Astrocyte (in vitro differentiated cells and primary cell): ENCODE results near the gene B4GALT1. TPM values are rescaled to one million over a fixed set of nuclear protein-coding genes. Genes with fewer than 3 reads are reported as not detected.

ENCODE experiments used
- DNase-seq: peaks from one replicate; pipeline ENCODE4 v3.0.0-alpha.2; 2010; ENCODE audit warnings: low read depth
- FAIRE-seq: peaks from 2 replicates; lab custom pipeline; 2011; peaks lifted over from hg19 to GRCh38; lab: Jason Lieb, UNC
- H2AFZ ChIP-seq: 2 replicates; pipeline ENCODE4 v1.6.0; 2012; ENCODE audit warnings: low read depth, low read length, inconsistent platforms
- H3K27ac ChIP-seq: 2 replicates; pipeline ENCODE4 v1.5.1; 2011; ENCODE audit warnings: low read depth, low read length, inconsistent platforms
- H3K27me3 ChIP-seq: 2 replicates; pipeline ENCODE4 v1.6.0; 2011; ENCODE audit warnings: low read length, inconsistent platforms; ENCODE audit not compliant: insufficient read depth
- H3K36me3 ChIP-seq: 2 replicates; pipeline ENCODE4 v1.5.1; 2011; ENCODE audit warnings: low read length, inconsistent platforms; ENCODE audit not compliant: insufficient read depth
- H3K4me1 ChIP-seq: 2 replicates; pipeline ENCODE4 v1.5.1; 2011; ENCODE audit warnings: low read length, inconsistent platforms; ENCODE audit not compliant: insufficient read depth
- H3K4me2 ChIP-seq: 2 replicates; pipeline ENCODE4 v1.6.0; 2012; ENCODE audit warnings: low read length, inconsistent platforms
- H3K4me3 ChIP-seq: 2 replicates; pipeline ENCODE4 v1.5.1; 2011; ENCODE audit warnings: low read depth, mild to moderate bottlenecking, low read length, inconsistent platforms; ENCODE audit not compliant: insufficient read depth
- H3K79me2 ChIP-seq: 2 replicates; pipeline ENCODE4 v1.6.0; 2012; ENCODE audit warnings: mild to moderate bottlenecking, low read length, inconsistent platforms; ENCODE audit not compliant: insufficient read depth
- H3K9ac ChIP-seq: 2 replicates; pipeline ENCODE4 v1.6.0; 2012; ENCODE audit warnings: mild to moderate bottlenecking, low read length, inconsistent platforms
- H3K9me3 ChIP-seq: 2 replicates; pipeline ENCODE4 v1.5.1; 2012; ENCODE audit warnings: low read depth, mild to moderate bottlenecking, low read length, inconsistent platforms; ENCODE audit not compliant: insufficient read depth
- H4K20me1 ChIP-seq: 2 replicates; pipeline ENCODE4 v1.6.0; 2012; ENCODE audit warnings: low read length, inconsistent platforms; ENCODE audit not compliant: insufficient read depth
- H3K27ac Mint-ChIP-seq: one replicate; pipeline ENCODE4 v1.8.0; 2021; ENCODE audit warnings: mild to moderate bottlenecking, mixed read lengths; ENCODE audit not compliant: unreplicated experiment
- H3K27me3 Mint-ChIP-seq: one replicate; pipeline ENCODE4 v1.8.0; 2021; ENCODE audit warnings: low read depth, mixed read lengths; ENCODE audit not compliant: unreplicated experiment
- H3K36me3 Mint-ChIP-seq: one replicate; pipeline ENCODE4 v1.8.0; 2021; ENCODE audit warnings: low read depth, mixed read lengths; ENCODE audit not compliant: unreplicated experiment
- H3K4me1 Mint-ChIP-seq: one replicate; pipeline ENCODE4 v1.8.0; 2021; ENCODE audit warnings: low read depth, mixed read lengths; ENCODE audit not compliant: unreplicated experiment
- H3K4me3 Mint-ChIP-seq: one replicate; pipeline ENCODE4 v1.8.0; 2021; ENCODE audit warnings: mild to moderate bottlenecking, moderate library complexity, mixed read lengths; ENCODE audit not compliant: unreplicated experiment
- H3K9me3 Mint-ChIP-seq: one replicate; pipeline ENCODE4 v1.8.0; 2021; ENCODE audit warnings: mild to moderate bottlenecking, mixed read lengths; ENCODE audit not compliant: unreplicated experiment
- CTCF ChIP-seq: IDR thresholded peaks from 2 replicates; pipeline ENCODE4 v1.5.1; 2011; ENCODE audit warnings: low read depth, mild to moderate bottlenecking, inconsistent platforms, low read length, moderate library complexity; ENCODE audit not compliant: insufficient read depth
- EZH2 ChIP-seq: IDR thresholded peaks from 2 replicates; pipeline ENCODE4 v1.6.1; 2012; ENCODE audit warnings: mild to moderate bottlenecking, low read length, inconsistent platforms; ENCODE audit not compliant: insufficient read depth
- total RNA-seq: library from RNA; stranded (reverse); gene quantifications from 2 replicates; pipeline ENCODE4 v1.2.1, GENCODE V29; 2021

Gene B4GALT1
- total RNA-seq, 1 donor from 2014 or later: 93.1 TPM

- Histone ChIP-seq H4K20me1 (no peaks in the 10 kb centered on the region), H3K4me1 (no peaks in the 10 kb centered on the region), H3K27ac (no peak overlapping the region), H3K9ac (no peak overlapping the region), H3K4me3 (no peak overlapping the region), H2AFZ (no peak overlapping the region), H3K27me3 (peaks cover 5% of the 10 kb centered on the region), H3K36me3 (no peaks in the 10 kb centered on the region), H3K79me2 (no peaks in the 10 kb centered on the region), H3K4me2 (no peak overlapping the region), H3K9me3 (no peaks in the 10 kb centered on the region)
- Mint-ChIP-seq H3K36me3 (peaks cover 3% of the 10 kb centered on the region), H3K27ac (no peak overlapping the region), H3K27me3 (peaks cover 14% of the 10 kb centered on the region), H3K4me1 (no peaks in the 10 kb centered on the region), H3K4me3 (no peak overlapping the region), H3K9me3 (no peaks in the 10 kb centered on the region)
- FAIRE-seq (no peak), DNase-seq (no peak)
- TF ChIP-seq EZH2 (no peak), CTCF (no peak)
Observed at GRCh38 chr9:33196736-33197135, 29.6 kb upstream of the B4GALT1 start.

GRCh38 chr9:33193818-33194217, 26.7 kb upstream of the B4GALT1 start:
- Histone ChIP-seq H3K27me3 (peaks cover 4% of the 10 kb centered on the region), H3K27ac (no peak overlapping the region)

More at GRCh38 chr9:33193818-33194217, 26.7 kb upstream of the B4GALT1 start:
- H3K9ac ChIP-seq: no peak overlapping the region
- no peaks in the 10 kb centered on the region for H3K4me1 ChIP-seq
- Mint-ChIP-seq H3K27ac (no peak overlapping the region), H3K36me3 (no peaks in the 10 kb centered on the region), H3K9me3 (no peaks in the 10 kb centered on the region), H3K27me3 (peaks cover 3% of the 10 kb centered on the region), H3K4me3 (no peak overlapping the region), H3K4me1 (peaks cover 9% of the 10 kb centered on the region)
- no peak for FAIRE-seq
- H3K4me2 ChIP-seq: no peak overlapping the region
- no peaks in the 10 kb centered on the region for H4K20me1 ChIP-seq
- no peaks in the 10 kb centered on the region for H3K9me3 ChIP-seq
- H2AFZ ChIP-seq: no peak overlapping the region
- no peaks in the 10 kb centered on the region for H3K79me2 ChIP-seq
- no peaks in the 10 kb centered on the region for H3K36me3 ChIP-seq
- no peak for TF ChIP-seq EZH2
- TF ChIP-seq CTCF: no peak
- DNase-seq: no peak
- no peak overlapping the region for H3K4me3 ChIP-seq
